ENCODE measurements around the gene MAP3K13. TPM values are rescaled to one million over a fixed set of nuclear protein-coding genes. Genes with fewer than 3 reads are reported as not detected.
"Not testable (repeated sequence)": the region's sequence is repeated elsewhere in the genome, so short reads cannot be mapped to it uniquely, and the experiment has no call there.

The MAP3K13 gene
- total RNA-seq, 4 donors from 2014 or later = 8.8 to 47.8 (median 17.2) TPM

GRCh38 chr3:185406121-185406620, 43.2 kb downstream of the MAP3K13 start:
- Histone ChIP-seq H3K4me1 (no peaks in the 10 kb centered on the region), H3K4me3 (no peak overlapping the region), H3K36me3 (no peaks in the 10 kb centered on the region), H3K9me3 (no peaks in the 10 kb centered on the region), H3K27ac (no peak overlapping the region), H3K27me3 (no peaks in the 10 kb centered on the region)
- intact Hi-C loops (cut with DNase I; ENCODE audit: low total_unique reads) = no loop called here
- no peak for DNase-seq
- no peak for TF ChIP-seq CTCF (IDR thresholded peaks at IDR 0.05)
- no peak for TF ChIP-seq POLR2A (IDR thresholded peaks at IDR 0.05)

- H3K9me3 ChIP-seq = no peaks in the 10 kb centered on the region
- no peaks in the 10 kb centered on the region for H3K4me1 ChIP-seq
- no peak for DNase-seq
- H3K27ac ChIP-seq = no peak overlapping the region
- no peaks in the 10 kb centered on the region for H3K27me3 ChIP-seq
- intact Hi-C loops (cut with DNase I; ENCODE audit: low total_unique reads) = no loop called here
- TF ChIP-seq CTCF (IDR thresholded peaks at IDR 0.05) (no peak), POLR2A (IDR thresholded peaks at IDR 0.05) (no peak)
- no peaks in the 10 kb centered on the region for H3K36me3 ChIP-seq
- H3K4me3 ChIP-seq = no peak overlapping the region
Measured at GRCh38 chr3:185409957-185410356, 47.0 kb downstream of the MAP3K13 start.

GRCh38 chr3:185411133-185411532, 48.2 kb downstream of the MAP3K13 start:
- Histone ChIP-seq H3K36me3 (no peaks in the 10 kb centered on the region), H3K27me3 (no peaks in the 10 kb centered on the region), H3K4me3 (no peak overlapping the region), H3K4me1 (no peaks in the 10 kb centered on the region), H3K9me3 (no peaks in the 10 kb centered on the region), H3K27ac (no peak overlapping the region)
- intact Hi-C loops (cut with DNase I; ENCODE audit: low total_unique reads) = no loop called here
- DNase-seq = no peak
- no peak for TF ChIP-seq POLR2A (IDR thresholded peaks at IDR 0.05)
- no peak for TF ChIP-seq CTCF (IDR thresholded peaks at IDR 0.05)

GRCh38 chr3:185416513-185416912, 53.6 kb downstream of the MAP3K13 start:
- Histone ChIP-seq H3K27ac (no peak overlapping the region), H3K4me3 (no peak overlapping the region), H3K36me3 (no peaks in the 10 kb centered on the region), H3K27me3 (no peaks in the 10 kb centered on the region), H3K4me1 (no peaks in the 10 kb centered on the region), H3K9me3 (no peaks in the 10 kb centered on the region)
- intact Hi-C loops (cut with DNase I; ENCODE audit: low total_unique reads) = no loop called here
- TF ChIP-seq POLR2A (IDR thresholded peaks at IDR 0.05) (no peak), CTCF (IDR thresholded peaks at IDR 0.05) (no peak)
- DNase-seq = no peak

GRCh38 chr3:185418561-185418977, 55.6 kb downstream of the MAP3K13 start:
- intact Hi-C loops (cut with DNase I; ENCODE audit: low total_unique reads) = not testable (repeated sequence)

GRCh38 chr3:185420762-185421161, 57.8 kb downstream of the MAP3K13 start:
- no peak for DNase-seq
- intact Hi-C loops (cut with DNase I; ENCODE audit: low total_unique reads) = no loop called here
- Histone ChIP-seq H3K27me3 (no peaks in the 10 kb centered on the region), H3K4me1 (no peaks in the 10 kb centered on the region), H3K27ac (no peak overlapping the region), H3K36me3 (no peaks in the 10 kb centered on the region), H3K9me3 (no peaks in the 10 kb centered on the region), H3K4me3 (no peak overlapping the region)
- no peak for TF ChIP-seq CTCF (IDR thresholded peaks at IDR 0.05)
- no peak for TF ChIP-seq POLR2A (IDR thresholded peaks at IDR 0.05)

More at GRCh38 chr3:185418561-185418977, 55.6 kb downstream of the MAP3K13 start:
- not testable (repeated sequence) for H3K36me3 ChIP-seq, H3K27ac ChIP-seq, H3K9me3 ChIP-seq, H3K27me3 ChIP-seq, H3K4me1 ChIP-seq, H3K4me3 ChIP-seq, DNase-seq

All from uterus (tissue), 4 donors.